Dermis blood vessel endothelial cell (primary cell): Measurements from ENCODE around the gene DDX10. TPM values are rescaled to one million over a fixed set of nuclear protein-coding genes. Genes with fewer than 3 reads are reported as not detected.
A peak's percentile ranks its signal among the peaks of the same experiment; 100 is the strongest.

ENCODE experiments used
- DNase-seq: peaks from one replicate; pipeline ENCODE4 v3.0.0; 2010
- total RNA-seq: library from RNA; depleted of rRNA; stranded (reverse); fragments of >200 nt; gene quantifications from 2 replicates; pipeline ENCODE4 v1.2.3, GENCODE V29; 2014

The DDX10 gene
- total RNA-seq, 1 donor from 2014 or later = 36.9 TPM

GRCh38 chr11:108826136-108826535 is 161.3 kb downstream of the DDX10 start:
- DNase-seq = peak; percentile 48

DNA sequence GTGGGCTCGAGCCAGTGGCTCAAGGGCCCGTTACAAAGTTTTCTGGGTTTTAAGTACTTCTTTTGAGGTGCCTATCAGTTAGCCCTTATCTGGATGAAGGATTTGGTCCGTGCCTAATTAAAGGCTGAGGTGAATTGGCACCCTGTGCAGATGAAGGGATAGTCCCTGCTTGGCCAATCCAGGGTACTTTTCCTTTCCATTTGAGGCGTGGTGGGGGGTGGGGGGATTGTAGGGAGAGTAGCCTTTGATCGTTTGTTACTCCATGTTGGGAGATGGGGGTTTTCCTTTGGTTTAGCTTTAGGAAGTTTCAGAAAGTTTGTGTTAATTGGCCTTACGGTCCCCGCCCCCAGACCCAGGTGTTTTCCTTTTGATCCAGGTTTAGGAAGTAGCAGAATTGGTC is 170.8 kb downstream of the DDX10 start:
- no peak for DNase-seq

DNA sequence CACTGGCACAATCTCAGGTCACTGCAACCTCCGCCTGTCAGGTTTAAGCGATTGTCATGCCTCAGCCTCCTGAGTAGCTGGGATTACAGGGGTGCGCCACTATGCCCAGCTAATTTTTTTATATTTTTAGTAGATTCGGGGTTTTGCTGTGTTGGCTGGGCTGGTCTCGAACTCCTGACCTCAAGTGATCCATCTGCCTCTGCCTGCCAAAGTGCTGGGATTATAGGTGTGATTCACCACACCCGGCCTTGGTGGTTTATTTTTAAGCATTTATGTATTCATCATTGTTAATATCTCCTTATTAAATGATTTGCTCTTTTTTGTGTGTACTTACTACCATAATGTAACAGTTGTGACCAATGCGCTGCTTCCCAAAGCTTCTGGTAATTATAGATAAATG is 171.7 kb downstream of the DDX10 start:
- no peak for DNase-seq

- DNase-seq = no peak
These were observed 173.4 kb downstream of the DDX10 start for GRCh38 chr11:108838102-108838791.

- DNase-seq = no peak
These were observed 173.9 kb downstream of the DDX10 start for GRCh38 chr11:108838792-108839105.

DNA sequence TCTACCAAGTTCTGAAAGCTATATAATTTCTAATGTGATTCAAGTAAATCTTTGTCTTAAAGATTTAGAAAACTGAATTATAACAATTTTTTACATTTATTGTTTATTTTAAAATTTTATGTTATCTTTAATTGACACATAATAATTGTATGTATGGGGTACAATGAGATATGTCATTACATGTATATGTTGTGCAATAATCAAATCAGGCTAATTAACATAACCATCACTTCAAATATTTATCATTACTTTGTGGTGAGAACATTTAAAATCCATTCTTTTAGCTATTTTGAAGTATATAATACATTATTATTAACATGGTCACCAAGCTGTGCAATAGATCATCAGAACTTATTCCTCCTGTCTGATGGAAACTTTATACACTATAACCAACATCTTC is 181.1 kb downstream of the DDX10 start:
- DNase-seq = no peak

DNA sequence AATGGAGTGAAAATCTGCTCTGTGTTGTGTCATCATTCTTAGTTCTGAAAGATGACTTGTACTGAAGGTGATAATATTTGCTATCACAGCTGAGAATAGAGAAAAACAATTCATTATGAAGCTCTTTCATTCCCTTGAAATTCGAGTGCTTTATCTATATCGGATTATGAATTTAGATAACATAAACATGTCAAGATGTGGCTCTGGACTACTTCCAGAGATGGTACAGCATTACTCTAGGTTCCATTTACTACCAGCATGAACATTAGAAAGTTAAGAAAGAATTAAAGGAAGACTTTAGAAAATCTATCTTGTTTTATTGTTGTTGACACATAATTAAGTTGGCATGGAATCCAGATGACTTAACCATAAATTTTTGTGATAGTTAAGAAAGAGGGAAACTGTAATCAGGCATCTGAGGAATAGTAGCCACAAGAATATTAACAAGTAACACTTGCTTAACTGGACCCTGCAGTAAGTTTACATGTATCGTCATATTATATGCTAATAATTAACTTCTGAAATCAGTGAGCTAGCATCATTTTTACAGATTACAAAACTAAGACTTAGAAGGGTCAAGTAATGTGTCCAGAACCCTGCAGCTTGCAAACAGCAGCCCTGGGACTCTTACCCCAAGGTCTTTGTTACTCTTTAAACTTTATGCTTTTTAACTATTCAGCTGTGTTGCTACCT is 182.6 kb downstream of the DDX10 start:
- DNase-seq = no peak

- DNase-seq = no peak
These were observed 186.9 kb downstream of the DDX10 start for GRCh38 chr11:108851781-108852180.

- DNase-seq = no peak
These were observed 187.8 kb downstream of the DDX10 start for GRCh38 chr11:108852701-108853100.

DNA sequence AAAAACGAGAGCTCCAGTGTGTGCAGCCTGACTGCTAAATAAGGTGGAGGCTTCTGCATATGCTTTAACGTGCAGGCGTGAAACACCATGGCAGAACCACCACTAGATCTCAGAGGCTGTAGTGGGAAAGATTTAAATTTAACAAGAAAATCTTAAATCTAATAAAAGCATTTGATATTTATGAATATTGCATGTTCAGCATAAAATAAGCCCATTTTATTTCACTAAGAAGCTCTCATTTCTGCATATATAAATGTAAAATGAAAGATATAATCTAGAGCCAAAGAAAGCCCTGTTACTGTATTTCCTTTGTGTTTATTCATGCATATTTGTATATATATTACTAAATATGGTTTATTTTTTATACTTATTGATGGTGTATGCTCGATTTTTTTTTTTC is 188.3 kb downstream of the DDX10 start:
- no peak for DNase-seq

DNA sequence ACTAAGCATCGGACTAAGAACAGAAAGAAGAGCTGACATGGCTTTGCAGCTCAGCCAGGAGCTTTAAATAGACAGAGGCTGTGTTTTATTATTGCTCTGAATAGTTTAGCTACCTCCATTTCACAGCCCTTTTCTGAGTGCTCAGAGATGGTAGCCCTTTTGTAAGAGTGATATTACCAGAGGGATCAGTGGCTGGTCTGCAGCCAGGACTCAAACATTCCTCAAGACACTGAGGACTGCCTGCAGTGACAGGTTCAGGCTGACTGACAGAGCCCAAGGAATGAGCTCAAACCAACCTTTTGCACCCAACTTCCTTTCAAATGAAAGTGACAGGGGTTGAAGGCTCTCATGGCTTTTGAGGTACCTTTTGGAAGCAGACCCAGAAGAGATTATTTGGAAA is 189.0 kb downstream of the DDX10 start:
- peak; percentile 48 for DNase-seq

DNA sequence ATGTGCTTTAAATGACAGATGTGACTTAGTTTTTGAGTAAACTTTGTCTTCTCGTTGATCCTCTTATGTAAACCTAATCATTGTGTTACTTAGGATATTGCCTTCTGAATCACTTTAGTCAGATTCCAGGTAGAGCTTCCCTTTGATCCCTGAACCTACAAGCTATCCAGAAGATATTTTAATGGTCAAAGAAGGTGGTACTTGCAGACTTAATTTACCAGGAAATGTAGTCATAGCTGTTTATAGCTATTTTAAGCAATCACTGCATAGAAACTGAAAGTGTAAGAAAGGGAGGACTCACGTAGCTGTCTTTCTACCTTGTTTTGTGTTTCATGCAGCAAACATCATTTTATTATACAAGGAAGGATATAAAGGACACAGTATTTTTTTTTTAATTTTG is 189.5 kb downstream of the DDX10 start:
- DNase-seq = peak; percentile 65

GRCh38 chr11:108857382-108857781 is 192.5 kb downstream of the DDX10 start:
- peak; percentile 85 for DNase-seq

- DNase-seq = no peak
These were observed 193.8 kb downstream of the DDX10 start for GRCh38 chr11:108858622-108859021.

GRCh38 chr11:108859510-108859909 is 194.6 kb downstream of the DDX10 start:
- no peak for DNase-seq

GRCh38 chr11:108863528-108863927 is 198.7 kb downstream of the DDX10 start:
- no peak for DNase-seq

DNA sequence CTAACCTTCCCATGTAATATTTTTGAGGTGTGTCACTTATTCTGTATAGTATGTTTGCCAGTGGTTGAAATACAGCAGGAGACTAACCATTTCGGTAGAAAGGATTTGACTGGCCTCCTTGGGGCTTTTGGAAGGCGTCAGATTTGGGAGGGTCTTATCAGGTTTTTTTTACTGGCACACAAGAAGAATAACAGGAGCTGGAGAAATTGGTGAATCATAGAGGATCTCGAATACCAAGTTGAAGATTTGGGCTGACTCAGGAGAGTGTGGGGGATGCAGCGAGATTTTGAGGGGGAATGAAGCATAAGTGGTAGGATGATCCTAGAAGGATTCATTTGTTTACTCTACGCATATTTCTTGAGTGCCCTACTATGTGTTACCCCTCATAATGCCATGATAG is 200.5 kb downstream of the DDX10 start:
- DNase-seq = no peak

- no peak for DNase-seq
These were observed 201.9 kb downstream of the DDX10 start for GRCh38 chr11:108866781-108867180.

- DNase-seq = peak; percentile 79
These were observed 205.6 kb downstream of the DDX10 start for GRCh38 chr11:108870373-108871020.

DNA sequence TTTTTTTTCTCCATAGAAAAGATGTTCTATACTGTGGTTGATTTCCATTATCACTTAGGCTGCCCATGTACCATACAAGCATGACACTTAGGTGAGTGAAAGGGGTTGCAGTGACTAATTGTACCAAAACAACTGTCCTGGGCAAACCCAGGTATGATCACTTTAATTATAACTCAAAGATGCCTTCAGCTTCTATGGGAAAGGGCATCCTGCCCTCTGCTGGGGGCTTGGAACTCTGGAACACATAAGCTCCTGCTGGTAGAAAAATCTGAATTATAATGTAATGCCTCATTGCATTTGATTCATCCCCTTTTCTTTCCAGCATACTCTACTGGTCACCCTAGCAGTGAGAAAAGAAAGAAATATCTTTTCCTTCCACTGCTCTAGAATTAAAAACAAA is 206.3 kb downstream of the DDX10 start:
- DNase-seq = peak; percentile 88

DNA sequence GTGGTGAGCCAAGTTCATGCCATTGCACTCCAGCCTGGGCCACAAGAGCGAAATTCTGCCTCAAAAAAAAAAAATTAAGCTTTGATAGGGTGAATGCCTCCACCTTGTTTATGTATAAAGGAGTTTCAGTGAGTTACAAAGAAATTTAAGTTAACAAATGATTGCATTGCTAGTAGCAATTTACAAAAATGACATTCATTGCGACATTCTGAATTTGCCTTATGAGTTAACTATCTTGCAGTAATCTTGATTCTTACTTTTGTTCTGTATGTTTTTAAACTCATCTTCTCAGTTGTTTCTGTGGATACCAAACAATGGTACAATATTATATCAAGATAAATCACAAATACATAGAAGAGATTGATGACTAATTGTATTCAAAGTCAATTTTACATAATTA is 207.0 kb downstream of the DDX10 start:
- no peak for DNase-seq

DNA sequence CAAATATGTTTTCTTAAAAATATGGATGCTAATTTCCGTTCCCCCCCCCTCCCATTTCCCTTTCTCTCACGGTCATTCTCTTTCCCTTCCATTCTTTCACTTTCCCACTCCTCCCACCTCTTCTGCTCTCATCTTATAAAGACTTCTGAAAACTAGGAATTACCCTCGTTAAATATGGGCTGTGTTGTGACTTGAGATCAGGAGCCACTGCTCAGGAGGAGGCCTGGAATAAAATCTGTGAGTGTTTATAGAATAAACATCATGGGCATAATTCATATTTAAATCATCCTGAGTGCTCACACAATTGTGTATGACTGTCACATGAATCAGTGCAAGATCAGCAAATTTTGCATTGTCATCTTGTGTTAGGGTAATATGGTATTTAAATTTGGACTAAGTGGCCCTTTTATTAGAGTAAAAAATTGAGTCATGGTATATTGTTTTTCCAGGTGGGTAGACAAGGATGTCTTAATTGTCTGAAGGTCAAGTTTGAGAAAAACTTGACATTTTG is 208.0 kb downstream of the DDX10 start:
- peak; percentile 59 for DNase-seq

DNA sequence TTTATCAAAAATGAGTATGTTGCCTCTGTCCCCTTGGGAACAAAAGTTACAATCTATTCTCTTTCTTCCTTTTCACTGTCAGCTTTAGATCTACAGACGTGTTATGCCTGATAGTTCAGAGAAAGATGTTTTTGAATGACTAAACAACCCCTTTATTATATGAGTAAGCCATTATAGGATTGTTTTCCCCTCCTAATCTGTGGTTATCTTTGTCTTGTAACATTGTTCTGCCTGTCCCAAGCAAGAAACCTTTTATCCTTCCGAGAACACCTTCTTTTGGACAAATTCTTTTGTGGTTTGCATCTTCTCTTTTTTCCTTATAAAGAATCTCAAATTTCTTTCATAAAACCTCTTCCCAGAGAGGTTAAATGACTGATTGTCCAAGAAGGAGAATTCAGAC is 208.4 kb downstream of the DDX10 start:
- no peak for DNase-seq

DNA sequence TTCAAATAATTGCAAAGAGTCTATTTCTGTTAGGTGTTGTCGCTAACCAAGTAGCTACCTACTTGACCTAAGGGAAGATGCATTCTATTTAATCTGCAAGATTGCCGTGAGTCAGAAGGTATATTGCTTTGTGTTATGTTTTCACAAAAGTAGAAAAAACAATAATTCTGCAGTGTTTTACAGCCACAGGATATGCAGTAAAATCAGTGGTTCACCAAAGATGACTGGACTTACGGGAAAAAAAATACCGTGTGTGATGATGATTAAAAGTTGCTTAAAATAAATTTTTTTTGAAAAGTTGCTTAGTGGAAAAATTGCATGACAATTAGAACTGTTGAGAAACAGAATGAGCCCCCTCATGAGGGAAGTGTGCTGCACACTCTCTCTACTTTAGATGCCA is 209.1 kb downstream of the DDX10 start:
- DNase-seq = peak; percentile 37
